Adrenal gland (tissue), 12 donors: ENCODE data around the gene GASK1B. TPM values are rescaled to one million over a fixed set of nuclear protein-coding genes. Genes with fewer than 3 reads are reported as not detected.

Experiments used
- DNase-seq, 7 donors: peaks; one replicate each; pipeline ENCODE4 v3.0.0-alpha.2; 2019 to 2020
- H3K27ac ChIP-seq, 5 donors: fragments of 200-600 bp; sonication (generic) in 4 of 5; 1 replicate in 3 of 5; 2 replicates in 2 of 5; pipeline versions ENCODE4 v1.5.1 to v1.8.0; 2016 to 2020; ENCODE audit warnings: mild to moderate bottlenecking in 1 of 5
- H3K27me3 ChIP-seq: fragments of 200-600 bp; 2 replicates; pipeline ENCODE4 v1.8.0; 2021
- H3K36me3 ChIP-seq, 2 donors: fragments of 200-600 bp; replicated peaks in 1 of 2; 1 replicate in 1 of 2; 2 replicates in 1 of 2; pipeline versions ENCODE4 v1.5.1 to v1.8.0; 2018 to 2022
- H3K4me1 ChIP-seq, 2 donors: fragments of 200-600 bp; replicated peaks in 1 of 2; 1 replicate in 1 of 2; 2 replicates in 1 of 2; pipeline versions ENCODE4 v1.5.1 to v1.8.0; 2018 to 2021
- H3K4me3 ChIP-seq, 4 donors: fragments of 200-600 bp; sonication (generic) in 3 of 4; one replicate each; pipeline ENCODE4 v1.5.1; 2016 to 2018
- H3K9me3 ChIP-seq, 3 donors: fragments of 200-600 bp; sonication (generic) in 1 of 3; replicated peaks in 1 of 3; 1 replicate in 2 of 3; 2 replicates in 1 of 3; pipeline versions ENCODE4 v1.5.1 to v1.8.0; 2016 to 2021
- CTCF ChIP-seq, 6 experiments: fragments of 450-650 bp in 4 of 6; fragments of 200-600 bp in 2 of 6; sonication (generic) in 1 of 6; IDR thresholded peaks; 1 replicate in 5 of 6; 2 replicates in 1 of 6; pipeline versions ENCODE4 v1.5.1 to v1.8.0; 2016 to 2021; ENCODE audit warnings: antibody characterized with exemption in 6 of 6, mild to moderate bottlenecking in 2 of 6, moderate library complexity in 1 of 6
- POLR2A ChIP-seq, 2 donors: fragments of 450-650 bp; IDR thresholded peaks; one replicate each; pipeline ENCODE4 v1.6.1; 2017; ENCODE audit warnings: antibody characterized with exemption in 2 of 2, mild to moderate bottlenecking in 2 of 2, moderate library complexity in 1 of 2
- WGBS, 4 donors: extraction: QIAGEN DNeasy Blood & Tissue Kit in 2 of 4; methylation state at CpG; one replicate each; pipeline versions ENCODE4 v1.1.5 to v1.1.7; 2013 to 2017; 5-methylcytosine and 5-hydroxymethylcytosine counted together
- intact Hi-C, 2 donors: fragments of 100-400 bp; cut with DNase I; formaldehyde crosslinking; loops; one replicate each; pipeline versions ENCODE4 v1.14.1 to v1.15.0; 2022 to 2023
- polyA plus RNA-seq, 3 donors: library from polyadenylated mRNA; stranded (reverse); fragments of 200-250 nt in 2 of 3; fragments of 350-450 nt in 1 of 3; fragmentation: Illumina TruSeq in 1 of 3; extraction: RNeasy Lipid Tissue Mini Kit (QIAGEN cat#74804) in 1 of 3; gene quantifications; one replicate each; pipeline ENCODE4 v1.2.3, GENCODE V29; 2013 to 2014
- total RNA-seq, 9 donors: library from RNA; depleted of rRNA in 4 of 9; stranded (reverse); fragments of >200 nt in 4 of 9; fragments of 120-200 nt in 1 of 9; fragmentation: NEBNext Ultra II Directional in 1 of 9; extraction: Animal tissue kit (Norgen Biotek cat#: 25700) in 1 of 9; gene quantifications; one replicate each; pipeline versions ENCODE4 v1.1.0 to v1.2.4, GENCODE V29; 2013 to 2023
- donor health status: healthy with polysubstance abuse.
- donor health status: Bipolar disorder and iron deficiency.
- donor health status: DM: yes; HTN: yes; CAD: no.
- donor health status: DM: no; HTN: no; CAD: no.
- donor health status: DM: no; HTN: no; CAD: no.
- donor health status: DM: yes; HTN: yes; CAD: no.

Gene GASK1B
- total and polyA plus RNA-seq, 12 donors, result 35.4 to 556 (median 306) TPM

DNA sequence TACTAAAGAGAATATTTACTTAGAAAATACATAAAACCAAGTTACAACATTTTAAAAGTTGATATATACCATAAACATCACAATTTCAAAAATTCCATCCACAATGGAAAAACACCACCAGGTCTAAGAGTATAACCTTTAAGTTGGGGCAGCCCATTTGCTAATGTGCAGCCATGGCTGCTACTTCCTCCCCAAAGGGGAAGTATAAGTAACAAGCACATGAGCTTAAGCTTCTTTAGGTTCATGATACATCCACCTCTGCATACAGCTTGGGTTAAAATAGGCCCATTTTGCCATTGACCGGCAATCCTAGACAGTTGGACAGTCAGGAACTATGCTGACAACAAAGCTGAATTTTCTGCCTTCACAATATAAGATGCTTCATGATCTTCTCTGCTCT, 16.6 kb upstream of the GASK1B start:
- Histone ChIP-seq H3K27me3 (no peaks in the 10 kb centered on the region), H3K4me3 (no peak overlapping the region), H3K4me1 (peaks cover 4 to 5% of the 10 kb centered on the region in 2 donors), H3K9me3 (no peaks in the 10 kb centered on the region), H3K27ac (no peak overlapping the region), H3K36me3 (no peaks in the 10 kb centered on the region)
- TF ChIP-seq POLR2A (IDR thresholded peaks at IDR 0.05), result no peak
- TF ChIP-seq CTCF (IDR thresholded peaks at IDR 0.05), result no peak
- WGBS, 4 donors, result 95 to 100% (median 98%) methylated on average over 1 of the region's 1 CpG
- intact Hi-C loops, result no loop called here
- no peak for DNase-seq

GRCh38 chr4:158186815-158187214, 14.0 kb upstream of the GASK1B start:
- Histone ChIP-seq H3K36me3 (no peaks in the 10 kb centered on the region), H3K27me3 (no peaks in the 10 kb centered on the region), H3K9me3 (no peaks in the 10 kb centered on the region), H3K4me1 (peaks cover 0 to 4% of the 10 kb centered on the region in 2 donors), H3K4me3 (no peak overlapping the region), H3K27ac (no peak overlapping the region)
- no peak for DNase-seq
- WGBS, 4 donors, result 45 to 56% (median 47%) methylated on average over 2 of the region's 2 CpGs
- intact Hi-C loops, result no loop called here
- TF ChIP-seq POLR2A (IDR thresholded peaks at IDR 0.05) (no peak), CTCF (IDR thresholded peaks at IDR 0.05) (no peak)

GRCh38 chr4:158182736-158183135, 9.9 kb upstream of the GASK1B start:
- Histone ChIP-seq H3K27ac (no peak overlapping the region), H3K36me3 (no peaks in the 10 kb centered on the region), H3K27me3 (no peaks in the 10 kb centered on the region), H3K4me3 (no peak overlapping the region), H3K9me3 (no peaks in the 10 kb centered on the region), H3K4me1 (peaks cover 0 to 4% of the 10 kb centered on the region in 2 donors)
- intact Hi-C loops, result no loop called here
- no peak for DNase-seq
- WGBS, 4 donors, result 85 to 97% (median 94%) methylated on average over 15 of the region's 15 CpGs
- TF ChIP-seq POLR2A (IDR thresholded peaks at IDR 0.05) (no peak), CTCF (IDR thresholded peaks at IDR 0.05) (no peak)

GRCh38 chr4:158181906-158182305, 9.1 kb upstream of the GASK1B start:
- DNase-seq, result no peak
- intact Hi-C loops, result no loop called here
- TF ChIP-seq CTCF (IDR thresholded peaks at IDR 0.05) (no peak), POLR2A (IDR thresholded peaks at IDR 0.05) (no peak)
- Histone ChIP-seq H3K4me3 (no peak overlapping the region), H3K27me3 (no peaks in the 10 kb centered on the region), H3K36me3 (no peaks in the 10 kb centered on the region), H3K4me1 (peaks cover 0 to 4% of the 10 kb centered on the region in 2 donors), H3K9me3 (no peaks in the 10 kb centered on the region), H3K27ac (no peak overlapping the region)
- 79 to 93% (median 89%) methylated on average over 5 of the region's 5 CpGs for WGBS, 4 donors
